Keratinocyte (primary cell): ENCODE measurements around the gene GPRC5C. TPM values are rescaled to one million over a fixed set of nuclear protein-coding genes. Genes with fewer than 3 reads are reported as not detected.

ENCODE experiments used
- DNase-seq: peaks from one replicate; pipeline ENCODE4 v3.0.0-alpha.2; 2011; ENCODE audit warnings: low read depth, missing footprints, low spot score
- FAIRE-seq: peaks from 2 replicates; lab custom pipeline; 2011; peaks lifted over from hg19 to GRCh38; lab: Jason Lieb, UNC
- H2AFZ ChIP-seq: 2 replicates; pipeline ENCODE4 v1.6.0; 2012; ENCODE audit warnings: low read length, control low read depth, inconsistent platforms; ENCODE audit not compliant: control insufficient read depth
- H3K27ac ChIP-seq: 2 replicates; pipeline ENCODE4 v1.5.1; 2011; ENCODE audit warnings: low read length; ENCODE audit not compliant: control insufficient read depth, insufficient read depth
- H3K27me3 ChIP-seq: 3 replicates; pipeline ENCODE4 v1.6.0; 2011; ENCODE audit warnings: low read length; ENCODE audit not compliant: control insufficient read depth, insufficient read depth; ENCODE audit errors: extremely low read depth
- H3K36me3 ChIP-seq, 2 experiments: 2 replicates in 1 of 2; 3 replicates in 1 of 2; pipeline ENCODE4 v1.5.1; 2011; ENCODE audit warnings: low read length in 2 of 2, mild to moderate bottlenecking in 1 of 2; ENCODE audit not compliant: control insufficient read depth in 2 of 2, insufficient read depth in 2 of 2; ENCODE audit errors: extremely low read depth in 1 of 2
- H3K4me1 ChIP-seq: 3 replicates; pipeline ENCODE4 v1.5.1; 2011; ENCODE audit warnings: low read length; ENCODE audit not compliant: control insufficient read depth, insufficient read depth; ENCODE audit errors: extremely low read depth
- H3K4me2 ChIP-seq: 3 replicates; pipeline ENCODE4 v1.6.0; 2011; ENCODE audit warnings: low read depth, low read length; ENCODE audit not compliant: control insufficient read depth, insufficient read depth; ENCODE audit errors: extremely low read depth
- H3K4me3 ChIP-seq, 3 experiments: fragments of 200-600 bp in 1 of 3; sonication (generic) in 1 of 3; 2 replicates in 2 of 3; 3 replicates in 1 of 3; pipeline ENCODE4 v1.5.1; 2011 to 2016; ENCODE audit warnings: low read length in 3 of 3, mild to moderate bottlenecking in 3 of 3, control low read depth in 2 of 3, inconsistent platforms in 1 of 3, low read depth in 1 of 3, mixed read lengths in 1 of 3, mixed run types in 1 of 3, moderate library complexity in 1 of 3; ENCODE audit not compliant: control insufficient read depth in 2 of 3, insufficient read depth in 2 of 3; ENCODE audit errors: extremely low read depth in 1 of 3
- H3K79me2 ChIP-seq: 2 replicates; pipeline ENCODE4 v1.6.0; 2012; ENCODE audit warnings: low read length; ENCODE audit not compliant: control insufficient read depth, insufficient read depth
- H3K9ac ChIP-seq: 3 replicates; pipeline ENCODE4 v1.6.0; 2011; ENCODE audit warnings: low read length; ENCODE audit not compliant: control insufficient read depth, insufficient read depth; ENCODE audit errors: extremely low read depth
- H3K9me1 ChIP-seq: 3 replicates; pipeline ENCODE4 v1.6.0; 2011; ENCODE audit warnings: low read length; ENCODE audit not compliant: control insufficient read depth, insufficient read depth; ENCODE audit errors: extremely low read depth
- H3K9me3 ChIP-seq: 2 replicates; pipeline ENCODE4 v1.5.1; 2012; ENCODE audit warnings: low read depth, low read length; ENCODE audit not compliant: control insufficient read depth
- H4K20me1 ChIP-seq: 3 replicates; pipeline ENCODE4 v1.6.0; 2011; ENCODE audit warnings: low read length; ENCODE audit not compliant: control insufficient read depth, insufficient read depth; ENCODE audit errors: extremely low read depth
- CTCF ChIP-seq, 3 experiments: IDR thresholded peaks in 1 of 3; conservative IDR thresholded peaks in 1 of 3; optimal IDR thresholded peaks in 1 of 3; 2 replicates in 2 of 3; 3 replicates in 1 of 3; pipeline versions ENCODE3 to v1.5.1; 2011; ENCODE audit warnings: low read length in 3 of 3, mild to moderate bottlenecking in 3 of 3, moderate library complexity in 2 of 3, control low read depth in 1 of 3, inconsistent platforms in 1 of 3; ENCODE audit not compliant: insufficient read depth in 2 of 3; ENCODE audit errors: extremely low read depth in 1 of 3
- EZH2 ChIP-seq: IDR thresholded peaks from one replicate; pipeline ENCODE4 v1.6.1; 2012; ENCODE audit warnings: inconsistent platforms, mild to moderate bottlenecking, low read length, moderate library complexity
- dilution Hi-C: fragments of 300-500 bp; cut with MboI; formaldehyde crosslinking; loops from one replicate; pipeline ENCODE4 v1.7.0; 2020; ENCODE audit warnings: low sequenced_read_pairs; ENCODE audit not compliant: extremely low pct_ligation_motif_present
- polyA plus RNA-seq, 5 experiments: library from polyadenylated mRNA; depleted of rRNA in 3 of 5; stranded (reverse) in 3 of 5; stranded (forward) in 1 of 5; unstranded in 1 of 5; fragments of >200 nt; gene quantifications; 1 replicate in 1 of 5; 2 replicates in 3 of 5; 3 replicates in 1 of 5; pipeline versions ENCODE4 v1.2.1 to v1.2.3, GENCODE V29; 2011 to 2012; ENCODE audit warnings: missing spikeins in 2 of 5, low read depth in 1 of 5, low replicate concordance in 1 of 5

The GPRC5C gene
- polyA plus RNA-seq, 1 donor (not counting 4 experiments of a cell fraction or from before 2014, with no cell fraction given): 24.2 TPM

- Histone ChIP-seq H3K4me3 (no peak overlapping the region), H3K9ac (no peak overlapping the region), H2AFZ (no peak overlapping the region), H3K36me3 (no peaks in the 10 kb centered on the region), H3K4me1 (peaks cover 10% of the 10 kb centered on the region), H3K79me2 (no peaks in the 10 kb centered on the region), H3K9me1 (no peaks in the 10 kb centered on the region), H3K27ac (no peak overlapping the region), H3K4me2 (no peak overlapping the region), H3K9me3 (no peaks in the 10 kb centered on the region), H4K20me1 (no peaks in the 10 kb centered on the region), H3K27me3 (peaks cover 28% of the 10 kb centered on the region)
- TF ChIP-seq CTCF (optimal IDR thresholded peaks at IDR 0.05 in 1 of 3, IDR thresholded peaks at IDR 0.05 in 1 of 3, conservative IDR thresholded peaks at IDR 0.05 in 1 of 3; ENCODE audit: extremely low read depth in 1 of 3, insufficient read depth in 2 of 3, low read length in 3 of 3): no peak
- TF ChIP-seq EZH2: no peak
- dilution Hi-C loops: no loop called here
- no peak for FAIRE-seq
- DNase-seq: no peak
These were observed 23.9 kb downstream of the GPRC5C start for GRCh38 chr17:74455821-74456220.

GRCh38 chr17:74457146-74457819 lies 25.4 kb downstream of the GPRC5C start:
- H2AFZ ChIP-seq: no peak overlapping the region
- H3K9me1 ChIP-seq: no peaks in the 10 kb centered on the region
- no peak overlapping the region for H3K4me2 ChIP-seq
- H3K36me3 ChIP-seq: no peaks in the 10 kb centered on the region
- H3K4me3 ChIP-seq: no peak overlapping the region
- no peak for DNase-seq
- no peaks in the 10 kb centered on the region for H4K20me1 ChIP-seq
- dilution Hi-C loops: no loop called here
- H3K79me2 ChIP-seq: no peaks in the 10 kb centered on the region
- no peak overlapping the region for H3K9ac ChIP-seq
- no peak overlapping the region for H3K27ac ChIP-seq
- H3K4me1 ChIP-seq: peaks cover 10% of the 10 kb centered on the region
- peaks cover 22% of the 10 kb centered on the region for H3K27me3 ChIP-seq
- FAIRE-seq: peak; percentile 52
- H3K9me3 ChIP-seq: no peaks in the 10 kb centered on the region
- TF ChIP-seq CTCF (optimal IDR thresholded peaks at IDR 0.05 in 1 of 3, IDR thresholded peaks at IDR 0.05 in 1 of 3, conservative IDR thresholded peaks at IDR 0.05 in 1 of 3; ENCODE audit: extremely low read depth in 1 of 3, insufficient read depth in 2 of 3, low read length in 3 of 3) (peak; percentile 84 to 91 (median 87)), EZH2 (no peak)
